ENCODE measurements around the gene ATE1. TPM values are rescaled to one million over a fixed set of nuclear protein-coding genes. Genes with fewer than 3 reads are reported as not detected.

Gene ATE1
- total RNA-seq, 3 donors from 2014 or later = 42.9 to 58.9 (median 52.2) TPM

- intact Hi-C loops (cut with DNase I, micrococcal nuclease) = no loop called here
- H3K36me3 ChIP-seq (ENCODE audit: low read depth) = no peaks in the 10 kb centered on the region
- no peak for ATAC-seq
- TF ChIP-seq CTCF (IDR thresholded peaks at IDR 0.05) = no peak
- DNase-seq = no peak
- peaks cover 2% of the 10 kb centered on the region for H3K4me1 ChIP-seq (ENCODE audit: low read depth)
- H3K4me3 ChIP-seq = no peak overlapping the region
- H3K9me3 ChIP-seq = no peaks in the 10 kb centered on the region
Measured at GRCh38 chr10:121838931-121839330, 88.9 kb downstream of the ATE1 start.

- Histone ChIP-seq H3K4me3 (no peak overlapping the region), H3K4me1 (ENCODE audit: low read depth) (peaks cover 2% of the 10 kb centered on the region), H3K9me3 (no peaks in the 10 kb centered on the region), H3K36me3 (ENCODE audit: low read depth) (no peaks in the 10 kb centered on the region)
- DNase-seq (no peak), ATAC-seq (no peak)
- intact Hi-C loops (cut with DNase I, micrococcal nuclease) = no loop called here
- TF ChIP-seq CTCF (IDR thresholded peaks at IDR 0.05) = no peak
Measured at GRCh38 chr10:121838149-121838548, 89.7 kb downstream of the ATE1 start.

- TF ChIP-seq CTCF (IDR thresholded peaks at IDR 0.05) = no peak
- intact Hi-C loops (cut with DNase I, micrococcal nuclease) = no loop called here
- no peak for ATAC-seq
- no peak for DNase-seq
- Histone ChIP-seq H3K9me3 (no peaks in the 10 kb centered on the region), H3K36me3 (ENCODE audit: low read depth) (no peaks in the 10 kb centered on the region), H3K4me1 (ENCODE audit: low read depth) (peaks cover 2% of the 10 kb centered on the region), H3K4me3 (no peak overlapping the region)
Measured at GRCh38 chr10:121836171-121836570, 91.7 kb downstream of the ATE1 start.

- no peak for DNase-seq
- TF ChIP-seq CTCF (IDR thresholded peaks at IDR 0.05) = no peak
- no peak for ATAC-seq
- no peaks in the 10 kb centered on the region for H3K36me3 ChIP-seq (ENCODE audit: low read depth)
- H3K4me3 ChIP-seq = no peak overlapping the region
- intact Hi-C loops (cut with DNase I, micrococcal nuclease) = no loop called here
- H3K4me1 ChIP-seq (ENCODE audit: low read depth) = peaks cover 2% of the 10 kb centered on the region
- no peaks in the 10 kb centered on the region for H3K9me3 ChIP-seq
Measured at GRCh38 chr10:121835376-121835775, 92.5 kb downstream of the ATE1 start.

- Histone ChIP-seq H3K9me3 (no peaks in the 10 kb centered on the region), H3K4me1 (ENCODE audit: low read depth) (peaks cover 2% of the 10 kb centered on the region), H3K4me3 (no peak overlapping the region), H3K36me3 (ENCODE audit: low read depth) (no peaks in the 10 kb centered on the region)
- TF ChIP-seq CTCF (IDR thresholded peaks at IDR 0.05) = no peak
- ATAC-seq (no peak), DNase-seq (no peak)
- intact Hi-C loops (cut with DNase I, micrococcal nuclease) = no loop called here
Measured at GRCh38 chr10:121834757-121835156, 93.1 kb downstream of the ATE1 start.

GRCh38 chr10:121833387-121833786, 94.4 kb downstream of the ATE1 start:
- TF ChIP-seq CTCF (IDR thresholded peaks at IDR 0.05) = no peak
- no peaks in the 10 kb centered on the region for H3K36me3 ChIP-seq (ENCODE audit: low read depth)

More at GRCh38 chr10:121833387-121833786, 94.4 kb downstream of the ATE1 start:
- no peaks in the 10 kb centered on the region for H3K9me3 ChIP-seq
- intact Hi-C loops (cut with DNase I, micrococcal nuclease) = no loop called here
- H3K4me3 ChIP-seq = no peak overlapping the region
- DNase-seq (no peak), ATAC-seq (no peak)
- H3K4me1 ChIP-seq (ENCODE audit: low read depth) = peaks cover 2% of the 10 kb centered on the region
